GM12892 (cell line): ENCODE measurements around the gene PNPLA2.

Experiments used
- POLR2A ChIP-seq: IDR thresholded peaks from 2 replicates; pipeline ENCODE4 v1.6.1; 2011; ENCODE audit warnings: low read depth, low read length, control low read depth
- POLR2AphosphoS5 ChIP-seq: IDR thresholded peaks from 2 replicates; pipeline ENCODE4 v1.6.1; 2011; ENCODE audit warnings: low read depth, low read length, control low read depth
- TAF1 ChIP-seq: IDR thresholded peaks from 2 replicates; pipeline ENCODE4 v1.6.1; 2011; ENCODE audit warnings: low read depth, mild to moderate bottlenecking, control low read depth, low read length, borderline replicate concordance

DNA sequence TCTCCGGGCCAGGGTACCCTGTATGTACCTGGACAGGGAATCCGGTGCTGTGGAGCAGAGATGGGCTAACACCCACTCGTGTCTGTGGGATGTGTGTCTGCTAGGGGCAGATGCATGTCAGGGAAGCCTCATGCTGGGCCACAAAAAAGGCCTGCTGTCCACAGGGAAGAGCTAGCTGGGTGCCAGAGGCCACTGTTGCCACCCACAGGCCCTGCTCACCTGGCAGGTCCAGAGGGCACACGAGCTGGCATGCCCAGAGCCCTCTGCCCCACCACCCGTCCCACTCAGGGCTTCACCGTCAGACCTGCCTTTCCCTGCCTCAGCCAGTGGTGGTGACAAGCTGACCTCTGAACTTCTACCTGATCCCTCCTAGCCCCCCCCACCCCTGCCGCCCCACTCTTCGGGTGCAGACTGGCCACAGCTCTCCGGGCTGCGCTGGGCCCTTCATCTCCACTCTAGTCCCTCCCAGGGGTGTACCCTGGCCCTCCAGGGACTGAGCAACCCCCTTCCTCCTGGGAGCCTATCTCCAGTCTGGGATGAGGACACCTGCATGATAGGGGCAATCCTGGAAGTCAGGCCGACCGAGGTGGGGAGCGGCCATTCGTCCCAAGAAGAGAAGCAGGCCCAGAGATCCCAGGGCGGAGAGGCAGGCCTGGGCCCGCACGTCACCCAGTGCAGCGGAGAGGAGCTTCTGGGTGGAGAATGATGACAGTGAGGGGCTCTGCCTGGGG, 22.0 kb upstream of the PNPLA2 start:
- TF ChIP-seq POLR2AphosphoS5 (peak; percentile 0; the same call in 1 of the 2 replicates), POLR2A (0 out of 2 replicates have a peak, but pooled peaks have one; percentile 28), TAF1 (no peak)
